ENCODE measurements around the gene ACO2. TPM values are rescaled to one million over a fixed set of nuclear protein-coding genes. Genes with fewer than 3 reads are reported as not detected.

ACO2 gene
- total RNA-seq, 1 donor from 2014 or later: 78.6 TPM

DNA sequence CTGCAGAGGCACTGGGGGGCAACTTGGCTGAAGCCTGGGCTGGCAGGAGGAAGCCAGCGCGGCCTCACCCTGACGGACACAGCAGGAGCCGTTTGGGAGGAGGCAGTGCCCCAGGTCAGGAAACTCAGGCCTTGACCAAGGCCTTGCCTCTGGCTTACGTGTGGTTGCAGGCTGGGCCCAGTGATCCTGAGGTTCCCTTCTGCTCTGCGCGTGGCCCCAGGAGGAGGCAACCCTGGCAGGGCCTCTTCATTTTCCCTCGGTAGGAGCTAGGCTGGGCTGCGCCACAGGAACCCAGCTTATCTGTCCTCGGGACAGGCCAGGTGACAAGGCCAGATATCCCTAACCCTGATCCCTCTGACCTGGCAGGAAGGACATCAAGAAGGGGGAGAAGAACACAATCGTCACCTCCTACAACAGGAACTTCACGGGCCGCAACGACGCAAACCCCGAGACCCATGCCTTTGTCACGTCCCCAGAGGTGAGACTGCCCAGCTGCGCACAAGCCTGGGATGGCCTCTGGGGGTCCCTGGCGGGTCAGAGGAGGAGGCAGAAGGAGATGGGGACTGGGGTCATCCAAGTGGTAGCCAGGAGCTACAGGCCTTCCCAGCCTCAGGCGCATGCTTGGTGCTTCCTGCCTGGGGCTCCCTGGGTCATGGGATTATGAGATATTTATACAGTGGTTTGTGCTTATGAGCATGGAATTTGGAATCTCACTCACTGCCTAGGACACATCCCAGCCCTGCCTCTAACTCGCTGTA, 54.7 kb downstream of the ACO2 start:
- Histone ChIP-seq H3K4me3 (no peak overlapping the region), H3K27me3 (no peaks in the 10 kb centered on the region), H3K27ac (peak overlapping the region; percentile 67), H3K36me3 (peaks cover 0 to 35% of the 10 kb centered on the region in 2 donors), H3K4me1 (peaks cover 14% of the 10 kb centered on the region), H3K9me3 (no peaks in the 10 kb centered on the region)
- no peak for DNase-seq (ENCODE audit: extremely low spot score in 2 of 2)
- TF ChIP-seq POLR2A (IDR thresholded peaks at IDR 0.05) (no peak), POLR2AphosphoS5 (IDR thresholded peaks at IDR 0.05; ENCODE audit: insufficient read depth in 1 of 2, low read depth in 1 of 2) (no peak)
- TF ChIP-seq, protein P1, sequence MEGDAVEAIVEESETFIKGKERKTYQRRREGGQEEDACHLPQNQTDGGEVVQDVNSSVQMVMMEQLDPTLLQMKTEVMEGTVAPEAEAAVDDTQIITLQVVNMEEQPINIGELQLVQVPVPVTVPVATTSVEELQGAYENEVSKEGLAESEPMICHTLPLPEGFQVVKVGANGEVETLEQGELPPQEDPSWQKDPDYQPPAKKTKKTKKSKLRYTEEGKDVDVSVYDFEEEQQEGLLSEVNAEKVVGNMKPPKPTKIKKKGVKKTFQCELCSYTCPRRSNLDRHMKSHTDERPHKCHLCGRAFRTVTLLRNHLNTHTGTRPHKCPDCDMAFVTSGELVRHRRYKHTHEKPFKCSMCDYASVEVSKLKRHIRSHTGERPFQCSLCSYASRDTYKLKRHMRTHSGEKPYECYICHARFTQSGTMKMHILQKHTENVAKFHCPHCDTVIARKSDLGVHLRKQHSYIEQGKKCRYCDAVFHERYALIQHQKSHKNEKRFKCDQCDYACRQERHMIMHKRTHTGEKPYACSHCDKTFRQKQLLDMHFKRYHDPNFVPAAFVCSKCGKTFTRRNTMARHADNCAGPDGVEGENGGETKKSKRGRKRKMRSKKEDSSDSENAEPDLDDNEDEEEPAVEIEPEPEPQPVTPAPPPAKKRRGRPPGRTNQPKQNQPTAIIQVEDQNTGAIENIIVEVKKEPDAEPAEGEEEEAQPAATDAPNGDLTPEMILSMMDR (IDR thresholded peaks at IDR 0.05): no peak
- intact Hi-C loops (cut with DNase I): no loop called here

DNA sequence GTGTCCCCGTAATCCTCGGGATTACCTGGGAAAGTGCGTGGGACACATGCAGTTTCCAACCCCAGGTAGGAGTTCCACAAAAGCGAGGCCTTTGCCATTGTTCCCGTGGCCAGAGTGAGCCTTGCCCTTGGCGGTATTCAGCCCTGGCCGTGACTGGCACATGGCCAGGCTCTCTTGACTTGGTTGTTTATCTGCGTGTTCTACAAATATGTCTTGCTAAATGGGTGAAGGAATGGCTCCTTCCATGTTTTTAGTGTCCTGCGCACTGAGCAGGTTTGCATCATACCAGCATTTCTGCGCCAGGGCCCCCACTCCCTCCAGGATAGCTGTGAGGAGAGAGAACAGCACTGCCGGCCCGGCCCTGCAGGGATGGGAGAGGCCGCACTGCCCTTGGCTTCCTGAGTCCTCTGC, 55.3 kb downstream of the ACO2 start:
- TF ChIP-seq, protein P1 (IDR thresholded peaks at IDR 0.05): no peak
- no peak for TF ChIP-seq POLR2AphosphoS5 (IDR thresholded peaks at IDR 0.05; ENCODE audit: insufficient read depth in 1 of 2, low read depth in 1 of 2)
- TF ChIP-seq POLR2A (IDR thresholded peaks at IDR 0.05): no peak
- Histone ChIP-seq H3K27me3 (no peaks in the 10 kb centered on the region), H3K36me3 (peaks cover 0 to 40% of the 10 kb centered on the region in 2 donors), H3K4me1 (peaks cover 14% of the 10 kb centered on the region), H3K27ac (peak overlapping the region; percentile 67), H3K4me3 (no peak overlapping the region), H3K9me3 (no peaks in the 10 kb centered on the region)
- no peak for DNase-seq (ENCODE audit: extremely low spot score in 2 of 2)
- intact Hi-C loops (cut with DNase I): no loop called here

DNA sequence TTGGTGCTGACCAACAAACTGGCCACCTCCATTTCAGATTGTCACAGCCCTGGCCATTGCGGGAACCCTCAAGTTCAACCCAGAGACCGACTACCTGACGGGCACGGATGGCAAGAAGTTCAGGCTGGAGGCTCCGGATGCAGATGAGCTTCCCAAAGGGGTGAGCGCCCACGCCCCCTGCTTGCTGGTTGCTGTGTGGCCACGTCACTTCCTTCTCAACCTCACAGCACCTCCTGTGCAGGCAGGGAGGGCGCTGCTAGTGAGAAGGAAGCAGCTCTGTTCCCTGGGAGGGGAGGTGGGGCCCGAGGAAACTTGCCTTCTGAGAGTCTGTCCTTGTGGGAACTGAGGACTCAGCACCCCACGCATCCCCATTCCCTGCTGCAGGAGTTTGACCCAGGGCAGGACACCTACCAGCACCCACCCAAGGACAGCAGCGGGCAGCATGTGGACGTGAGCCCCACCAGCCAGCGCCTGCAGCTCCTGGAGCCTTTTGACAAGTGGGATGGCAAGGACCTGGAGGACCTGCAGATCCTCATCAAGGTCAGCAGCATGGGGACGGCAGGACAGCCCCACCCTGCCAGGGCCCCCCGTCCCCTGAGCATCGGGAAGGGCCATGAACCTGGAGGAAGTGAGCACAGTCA, 56.0 kb downstream of the ACO2 start:
- intact Hi-C loops (cut with DNase I): no loop called here
- H3K4me3 ChIP-seq: no peak overlapping the region

DNA sequence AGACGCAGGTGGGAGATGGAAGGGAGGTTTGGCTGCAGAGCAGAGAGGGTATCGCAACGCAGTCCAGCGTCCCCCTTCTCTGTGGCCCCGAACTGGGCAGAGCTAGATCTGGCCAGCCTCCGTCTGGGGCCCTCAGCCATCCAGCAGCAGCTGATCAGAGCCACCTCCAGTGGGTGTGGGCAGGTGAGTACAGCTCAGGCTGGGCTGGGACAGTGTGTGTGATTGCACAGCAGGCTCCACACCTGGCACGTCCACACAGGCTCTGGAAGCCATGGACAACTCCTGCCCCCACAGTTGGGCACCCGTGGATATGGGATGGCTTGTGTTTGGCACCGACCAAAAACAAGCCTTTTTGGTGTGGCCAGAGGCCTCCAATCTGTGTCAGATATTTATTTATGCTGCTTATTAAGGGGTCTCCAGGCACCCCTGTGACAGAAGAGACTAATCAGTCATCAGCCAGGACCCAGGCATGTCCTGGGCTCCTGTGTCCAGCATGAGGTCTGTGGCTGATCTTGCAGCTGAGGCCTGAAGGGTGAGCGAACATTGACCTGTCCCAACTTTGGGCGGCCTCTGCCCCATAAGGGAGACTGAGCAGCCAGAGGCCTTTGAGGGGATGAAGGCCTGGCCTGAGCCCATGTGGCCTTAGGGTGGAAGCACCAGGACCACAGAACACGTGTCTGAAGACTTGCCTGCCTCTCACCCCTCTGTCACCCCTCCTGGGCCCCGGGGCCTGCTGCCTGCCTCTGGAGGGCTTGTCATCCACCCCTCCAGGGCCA, 56.7 kb downstream of the ACO2 start:
- intact Hi-C loops (cut with DNase I): no loop called here
- DNase-seq (ENCODE audit: extremely low spot score in 2 of 2): no peak
- Histone ChIP-seq H3K4me3 (no peak overlapping the region), H3K27me3 (no peaks in the 10 kb centered on the region), H3K4me1 (peaks cover 14% of the 10 kb centered on the region), H3K9me3 (no peaks in the 10 kb centered on the region), H3K36me3 (peaks cover 0 to 38% of the 10 kb centered on the region in 2 donors), H3K27ac (no peak overlapping the region)
- TF ChIP-seq POLR2A (IDR thresholded peaks at IDR 0.05) (no peak), POLR2AphosphoS5 (IDR thresholded peaks at IDR 0.05; ENCODE audit: insufficient read depth in 1 of 2, low read depth in 1 of 2) (no peak)
- TF ChIP-seq, protein P1 (IDR thresholded peaks at IDR 0.05): no peak

More for the DNA sequence above, 56.0 kb downstream of the ACO2 start:
- Histone ChIP-seq H3K9me3 (no peaks in the 10 kb centered on the region), H3K27me3 (no peaks in the 10 kb centered on the region), H3K4me1 (peaks cover 14% of the 10 kb centered on the region), H3K36me3 (peaks cover 0 to 43% of the 10 kb centered on the region in 2 donors), H3K27ac (peak overlapping the region; percentile 67)
- no peak for DNase-seq (ENCODE audit: extremely low spot score in 2 of 2)
- TF ChIP-seq, protein P1 (IDR thresholded peaks at IDR 0.05): no peak
- TF ChIP-seq POLR2A (IDR thresholded peaks at IDR 0.05) (no peak), POLR2AphosphoS5 (IDR thresholded peaks at IDR 0.05; ENCODE audit: insufficient read depth in 1 of 2, low read depth in 1 of 2) (no peak)
